HG02852 (cell line): ENCODE data around the gene PFKP.

Source experiments
- ATAC-seq: cut with Tn5 transposase; IDR thresholded peaks from one replicate; pipeline ENCODE4 v1.9.1; 2021; ENCODE audit warnings: mild to moderate bottlenecking, moderate library complexity; ENCODE audit not compliant: unreplicated experiment

Gene PFKP

DNA sequence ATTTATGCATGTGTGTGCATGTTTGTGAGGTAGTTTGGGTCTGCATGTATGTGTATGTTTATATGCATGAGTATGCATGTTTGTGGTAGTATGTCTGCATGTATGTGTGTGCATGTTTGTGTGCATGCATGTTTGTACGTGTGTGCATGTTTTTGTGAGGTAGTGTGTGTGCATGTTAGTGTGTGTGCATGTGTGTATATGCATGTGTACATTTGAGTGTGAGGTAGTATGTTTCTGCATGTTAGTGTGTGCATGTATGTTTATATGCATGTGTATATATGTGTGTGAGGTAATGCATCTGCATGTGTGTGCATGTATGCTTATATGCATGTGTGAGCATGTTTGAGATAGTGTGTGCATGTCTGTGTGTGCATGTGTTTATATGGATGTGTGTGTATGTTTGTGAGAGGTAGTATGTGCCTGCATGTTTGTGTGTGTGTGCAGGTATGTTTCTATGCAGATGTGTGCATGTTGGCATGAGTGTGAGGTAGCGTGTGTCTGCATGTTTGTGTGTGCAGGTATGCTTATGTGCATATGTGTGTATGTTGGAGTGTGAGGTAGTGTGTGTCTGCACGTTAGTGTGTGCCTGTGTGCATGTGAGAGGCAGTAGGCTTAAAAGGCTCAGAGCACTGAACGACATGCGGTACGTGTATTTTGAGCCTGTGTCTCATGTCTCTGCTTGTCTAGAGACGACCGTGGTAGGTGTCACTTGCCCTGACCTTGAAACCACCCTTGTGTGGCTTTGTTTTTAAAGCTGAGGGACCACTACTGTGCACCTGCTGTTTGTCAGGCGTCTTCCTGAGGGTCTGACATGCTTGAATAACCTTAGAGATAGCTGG lies 43.7 kb downstream of the PFKP start:
- ATAC-seq = no peak

GRCh38 chr10:3111621-3112163 lies 44.3 kb downstream of the PFKP start:
- no peak for ATAC-seq

DNA sequence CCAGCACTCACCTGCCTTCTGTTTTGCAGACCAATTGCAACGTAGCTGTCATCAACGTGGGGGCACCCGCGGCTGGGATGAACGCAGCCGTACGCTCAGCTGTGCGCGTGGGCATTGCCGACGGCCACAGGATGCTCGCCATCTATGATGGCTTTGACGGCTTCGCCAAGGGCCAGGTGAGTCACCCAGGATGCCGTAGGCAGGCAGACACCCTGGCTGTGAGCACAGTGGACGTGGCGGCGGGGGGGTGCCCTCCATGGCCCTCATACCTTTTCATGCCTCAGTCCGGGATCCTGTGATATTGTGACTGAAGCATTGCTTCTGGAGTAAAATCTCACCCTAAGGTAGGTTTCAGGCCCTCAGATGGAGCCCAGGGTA lies 46.0 kb downstream of the PFKP start:
- no peak for ATAC-seq

DNA sequence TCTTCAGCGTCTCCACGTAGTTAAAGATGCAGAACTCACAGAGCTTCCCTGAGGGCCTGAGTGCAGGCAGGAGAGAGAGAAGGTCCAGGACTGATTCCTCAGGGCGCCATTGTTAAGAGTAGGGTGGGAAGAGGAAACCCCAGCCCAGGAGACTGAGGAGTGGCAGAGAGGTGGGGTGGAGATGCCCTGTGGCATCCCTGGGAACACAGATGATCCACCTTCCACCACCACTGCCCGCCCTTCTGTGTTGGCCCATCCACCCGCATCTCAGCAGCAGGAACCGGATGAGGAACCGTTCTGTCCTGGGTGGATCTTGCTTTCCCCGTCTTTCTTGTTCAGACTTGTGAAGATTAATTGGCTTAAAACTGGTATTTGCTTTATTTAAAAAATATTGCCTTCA lies 48.3 kb downstream of the PFKP start:
- ATAC-seq = no peak

DNA sequence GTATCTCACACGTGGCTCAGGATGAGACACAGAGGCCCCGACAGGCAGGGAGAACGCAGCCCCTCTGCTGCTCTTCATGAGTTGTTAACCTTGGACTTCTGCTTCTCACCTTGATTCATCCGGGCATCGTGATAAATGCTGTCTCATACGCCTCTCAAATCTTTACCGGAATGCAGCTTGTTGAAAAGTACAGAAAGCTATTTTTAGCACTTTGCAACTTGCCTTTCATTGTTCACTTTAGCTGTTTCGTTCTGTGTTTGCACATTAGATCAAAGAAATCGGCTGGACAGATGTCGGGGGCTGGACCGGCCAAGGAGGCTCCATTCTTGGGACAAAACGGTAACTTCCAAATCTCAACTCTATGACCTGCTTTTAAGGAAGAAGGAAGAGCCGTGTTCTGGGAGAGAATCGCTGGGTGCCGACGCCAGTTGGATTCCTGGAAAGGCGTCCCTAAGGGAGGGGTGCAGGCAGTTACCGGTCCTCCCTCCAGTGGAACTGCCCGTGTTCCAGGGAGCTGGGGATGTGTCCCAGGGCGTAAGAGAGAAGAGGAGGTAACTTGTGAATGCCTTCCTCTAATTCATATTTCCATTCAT lies 49.3 kb downstream of the PFKP start:
- no peak for ATAC-seq

DNA sequence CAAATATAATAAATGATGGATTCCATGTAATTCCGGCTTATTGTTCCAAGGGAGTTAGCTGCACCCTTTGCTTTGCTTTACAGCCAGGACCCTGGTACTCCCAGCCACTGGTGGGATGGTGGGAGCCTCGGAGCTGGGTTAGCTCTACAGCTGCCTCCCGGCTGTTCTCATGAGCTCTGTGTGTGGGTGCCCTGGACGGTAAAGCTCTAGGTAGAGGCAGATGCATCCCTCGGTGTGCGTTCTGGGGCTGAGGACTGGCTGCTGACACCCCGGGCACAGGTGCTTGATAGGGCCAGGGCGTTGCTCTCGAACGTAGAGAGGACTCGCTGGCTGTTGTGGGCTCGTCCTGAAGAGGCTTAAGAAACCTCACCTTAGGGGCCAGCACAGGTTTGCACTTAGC lies 50.1 kb downstream of the PFKP start:
- no peak for ATAC-seq

DNA sequence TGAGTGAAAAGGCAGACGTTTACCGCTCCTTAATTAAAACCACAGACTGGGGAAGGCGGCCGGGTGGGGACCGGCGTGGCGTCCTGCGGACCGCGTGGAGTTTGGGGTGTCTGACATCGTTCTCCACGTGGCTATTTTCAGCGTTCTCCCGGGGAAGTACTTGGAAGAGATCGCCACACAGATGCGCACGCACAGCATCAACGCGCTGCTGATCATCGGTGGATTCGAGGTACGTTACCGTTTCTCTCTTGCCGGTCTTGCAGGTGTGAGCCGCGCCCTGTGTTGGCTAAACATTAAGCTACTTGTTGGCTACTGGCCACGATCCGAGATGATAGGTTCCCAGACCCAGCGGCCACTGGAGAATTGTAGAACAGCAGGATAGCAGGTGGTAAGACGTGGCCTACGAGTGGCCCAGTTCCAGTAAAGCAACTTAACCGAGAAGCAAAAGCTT lies 51.3 kb downstream of the PFKP start:
- no peak for ATAC-seq

GRCh38 chr10:3119796-3120459 lies 52.6 kb downstream of the PFKP start:
- no peak for ATAC-seq

DNA sequence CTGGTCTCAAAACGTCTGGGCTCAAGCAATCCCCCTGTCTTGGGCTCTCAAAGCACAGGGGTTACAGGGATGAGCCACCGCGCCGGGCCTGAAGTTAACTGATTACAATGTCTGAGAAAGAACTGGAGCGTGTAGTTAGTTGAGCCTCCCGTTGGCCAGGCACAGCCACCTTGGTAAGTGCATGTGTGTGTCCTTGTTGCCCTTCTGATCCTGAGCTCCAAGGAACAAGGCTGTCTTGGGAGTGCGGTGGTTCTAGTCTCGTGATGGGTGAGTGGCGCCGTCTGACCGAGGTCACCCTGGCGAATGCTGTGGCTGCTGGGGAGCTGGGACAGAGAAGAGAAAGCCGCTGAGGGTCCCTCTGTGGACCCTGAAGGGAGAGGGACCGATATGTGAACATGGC lies 54.7 kb downstream of the PFKP start:
- ATAC-seq = no peak

GRCh38 chr10:3122486-3123205 lies 55.3 kb downstream of the PFKP start:
- ATAC-seq = no peak

- no peak for ATAC-seq
These were observed 56.4 kb downstream of the PFKP start for GRCh38 chr10:3123571-3124411.

GRCh38 chr10:3124412-3125175 lies 57.2 kb downstream of the PFKP start:
- ATAC-seq = no peak

GRCh38 chr10:3125527-3126170 lies 58.3 kb downstream of the PFKP start:
- no peak for ATAC-seq

GRCh38 chr10:3126249-3126648 lies 58.9 kb downstream of the PFKP start:
- no peak for ATAC-seq

DNA sequence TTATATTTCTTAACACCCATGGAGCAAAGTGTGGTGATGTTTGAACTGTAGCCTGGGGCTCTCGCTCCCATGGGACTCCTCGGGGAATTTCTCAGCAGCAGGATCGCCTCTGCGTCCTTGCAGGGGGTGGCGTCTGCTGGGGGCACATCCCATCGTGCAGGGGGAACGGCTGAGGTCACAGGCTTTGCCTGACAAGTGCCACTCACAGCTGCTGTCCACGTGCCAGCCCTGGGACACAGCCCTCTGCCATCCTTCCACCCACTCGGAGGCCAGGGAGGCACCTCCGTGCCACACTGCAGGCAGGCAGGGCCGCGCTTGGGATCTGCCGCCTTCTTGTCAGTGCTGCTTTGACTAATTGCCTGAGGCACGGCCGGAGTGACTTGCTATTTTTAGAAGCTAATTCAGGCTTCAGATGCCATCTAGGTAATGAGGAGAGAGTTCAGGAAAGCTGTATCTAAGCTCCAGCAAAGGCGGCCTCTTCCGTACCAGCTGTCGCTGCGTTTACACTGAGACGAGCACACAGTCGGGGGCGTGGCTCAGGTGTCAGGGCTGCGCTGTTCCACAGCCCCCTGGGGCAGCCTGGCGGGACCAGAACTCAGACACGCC lies 59.5 kb downstream of the PFKP start:
- ATAC-seq = no peak

DNA sequence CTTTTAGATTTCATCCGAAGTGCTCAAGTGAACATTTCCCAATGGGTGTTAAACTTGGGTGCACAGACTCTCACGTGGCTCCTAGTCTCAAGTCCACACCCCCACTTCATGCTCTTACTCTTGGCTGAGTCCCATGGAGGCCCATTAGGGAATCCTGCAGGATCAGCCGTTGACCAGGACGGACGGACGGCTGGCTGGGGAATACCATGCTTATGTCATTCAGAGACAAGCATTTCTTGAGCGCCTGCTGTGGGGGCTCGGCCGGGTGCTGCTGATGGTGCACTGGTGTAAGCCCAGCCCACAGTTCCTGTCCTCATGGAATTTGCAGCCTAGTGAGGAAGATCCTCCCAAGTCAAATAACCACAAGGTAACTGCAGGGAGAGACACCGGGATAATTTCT lies 60.6 kb downstream of the PFKP start:
- ATAC-seq = no peak

DNA sequence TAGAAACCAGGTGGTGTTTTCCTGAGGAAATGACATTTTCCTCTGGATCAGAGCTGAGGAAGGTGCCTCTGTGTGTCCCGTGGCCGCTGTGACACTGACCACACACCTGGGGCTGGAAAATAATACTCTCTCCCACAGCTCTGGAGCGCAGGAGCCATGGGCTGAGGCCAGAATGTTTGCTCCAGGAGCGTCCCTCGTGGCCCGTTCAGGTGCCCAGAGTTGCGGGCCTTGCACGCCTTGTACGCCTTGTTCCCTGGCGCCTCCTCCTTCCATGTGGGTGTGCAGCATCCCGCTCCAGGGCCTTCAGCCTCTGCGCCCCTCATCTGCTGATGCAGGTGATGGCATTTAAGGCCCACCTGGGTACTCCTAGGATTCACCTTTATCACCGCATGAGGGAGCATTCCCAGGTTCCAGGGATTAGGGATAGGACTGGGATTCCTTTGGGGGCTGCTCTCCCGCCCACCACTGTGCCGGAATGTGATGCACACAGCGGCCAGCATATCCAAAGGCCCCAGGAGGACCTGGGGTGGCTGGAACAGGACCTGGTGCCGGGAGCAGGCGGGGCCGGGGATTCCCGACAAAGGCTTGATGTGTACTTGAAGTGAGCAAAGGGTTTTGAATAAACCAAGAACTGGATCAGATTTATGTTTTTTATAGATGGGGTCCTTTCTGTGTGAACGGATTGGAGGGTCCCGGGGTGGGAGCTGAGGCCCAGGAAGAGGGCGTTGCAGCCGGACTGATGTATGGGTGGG lies 61.2 kb downstream of the PFKP start:
- no peak for ATAC-seq
